Thyroid gland (tissue), 4 donors: ENCODE data around the gene GKN2.

Experiments
- CTCF ChIP-seq, 6 experiments: fragments of 200-600 bp in 3 of 6; fragments of 450-650 bp in 3 of 6; sonication (generic) in 3 of 6; IDR thresholded peaks; one replicate each; pipeline ENCODE4 v1.5.1; 2016 to 2019; ENCODE audit warnings: antibody characterized with exemption in 6 of 6, mild to moderate bottlenecking in 2 of 6, inconsistent platforms in 1 of 6, moderate library complexity in 1 of 6
- POLR2A ChIP-seq, 2 donors: fragments of 450-650 bp; IDR thresholded peaks; one replicate each; pipeline ENCODE4 v1.6.1; 2017; ENCODE audit warnings: antibody characterized with exemption in 2 of 2, mild to moderate bottlenecking in 2 of 2, moderate library complexity in 1 of 2

GRCh38 chr2:68952887-68953521, at the start of gene GKN2:
- no peak for TF ChIP-seq CTCF (IDR thresholded peaks at IDR 0.05)
- no peak for TF ChIP-seq POLR2A (IDR thresholded peaks at IDR 0.05)
